Measurements from ENCODE around the gene EML2. TPM values are rescaled to one million over a fixed set of nuclear protein-coding genes. Genes with fewer than 3 reads are reported as not detected.

EML2 gene
- total RNA-seq, 3 donors from 2014 or later (not counting 1 experiment from before 2014, with no cell fraction given) = 112 to 136 (median 117) TPM

GRCh38 chr19:45657520-45658167, 18.4 kb upstream of the EML2 start:
- no peak for DNase-seq
- no peaks in the 10 kb centered on the region for H3K9me3 ChIP-seq (ENCODE audit: control insufficient read depth, insufficient read depth, low read length)
- no peaks in the 10 kb centered on the region for H3K27me3 ChIP-seq (ENCODE audit: control insufficient read depth, insufficient read depth, low read length)
- no peaks in the 10 kb centered on the region for H3K36me3 ChIP-seq (ENCODE audit: control insufficient read depth, insufficient read depth, low read length)
- TF ChIP-seq CTCF (IDR thresholded peaks at IDR 0.05) = no peak
- ATAC-seq = no peak
- H3K4me1 ChIP-seq (ENCODE audit: control insufficient read depth, insufficient read depth, low read length) = no peaks in the 10 kb centered on the region
- no peak overlapping the region for H3K27ac ChIP-seq (ENCODE audit: low read length)
- Mint-ChIP-seq H3K36me3 (no peaks in the 10 kb centered on the region), H3K27ac (no peak overlapping the region), H3K4me3 (no peak overlapping the region), H3K27me3 (ENCODE audit: low read depth in 2 of 2) (peaks cover 0 to 18% of the 10 kb centered on the region in 2 donors), H3K4me1 (no peaks in the 10 kb centered on the region), H3K9me3 (no peaks in the 10 kb centered on the region)
- 80% methylated on average over 13 of the region's 14 CpGs for WGBS (ENCODE audit: insufficient coverage)
- intact Hi-C loops (cut with micrococcal nuclease) = no loop called here
- no peak overlapping the region for H3K4me3 ChIP-seq (ENCODE audit: low read length)

- intact Hi-C loops (cut with micrococcal nuclease) = no loop called here
- H3K27me3 ChIP-seq (ENCODE audit: control insufficient read depth, insufficient read depth, low read length) = no peaks in the 10 kb centered on the region
- Mint-ChIP-seq H3K4me3 (no peak overlapping the region), H3K4me1 (no peaks in the 10 kb centered on the region), H3K27ac (no peak overlapping the region), H3K27me3 (ENCODE audit: low read depth in 2 of 2) (peaks cover 0 to 10% of the 10 kb centered on the region in 2 donors), H3K9me3 (no peaks in the 10 kb centered on the region), H3K36me3 (no peaks in the 10 kb centered on the region)
- H3K9me3 ChIP-seq (ENCODE audit: control insufficient read depth, insufficient read depth, low read length) = no peaks in the 10 kb centered on the region
- no peak for TF ChIP-seq CTCF (IDR thresholded peaks at IDR 0.05)
- H3K27ac ChIP-seq (ENCODE audit: low read length) = no peak overlapping the region
- ATAC-seq (no peak), DNase-seq (no peak)
- H3K4me3 ChIP-seq (ENCODE audit: low read length) = no peak overlapping the region
- 95% methylated on average over 3 of the region's 3 CpGs for WGBS (ENCODE audit: insufficient coverage)
- H3K4me1 ChIP-seq (ENCODE audit: control insufficient read depth, insufficient read depth, low read length) = no peaks in the 10 kb centered on the region
- H3K36me3 ChIP-seq (ENCODE audit: control insufficient read depth, insufficient read depth, low read length) = no peaks in the 10 kb centered on the region
Observed at GRCh38 chr19:45655073-45655472, 15.9 kb upstream of the EML2 start.

- WGBS (ENCODE audit: insufficient coverage) = 80% methylated on average over 5 of the region's 5 CpGs
- H3K36me3 Mint-ChIP-seq = no peaks in the 10 kb centered on the region
Observed at GRCh38 chr19:45653634-45654033, 14.4 kb upstream of the EML2 start.

More at GRCh38 chr19:45653634-45654033, 14.4 kb upstream of the EML2 start:
- H3K9me3 ChIP-seq (ENCODE audit: control insufficient read depth, insufficient read depth, low read length) = no peaks in the 10 kb centered on the region
- Mint-ChIP-seq H3K9me3 (no peaks in the 10 kb centered on the region), H3K27me3 (ENCODE audit: low read depth in 2 of 2) (peaks cover 0 to 1% of the 10 kb centered on the region in 2 donors), H3K27ac (no peak overlapping the region), H3K4me3 (no peak overlapping the region), H3K4me1 (no peaks in the 10 kb centered on the region)
- no peak for TF ChIP-seq CTCF (IDR thresholded peaks at IDR 0.05)
- no peaks in the 10 kb centered on the region for H3K27me3 ChIP-seq (ENCODE audit: control insufficient read depth, insufficient read depth, low read length)
- no peak overlapping the region for H3K4me3 ChIP-seq (ENCODE audit: low read length)
- intact Hi-C loops (cut with micrococcal nuclease) = no loop called here
- no peak for ATAC-seq
- DNase-seq = no peak
- H3K4me1 ChIP-seq (ENCODE audit: control insufficient read depth, insufficient read depth, low read length) = no peaks in the 10 kb centered on the region
- H3K27ac ChIP-seq (ENCODE audit: low read length) = no peak overlapping the region
- H3K36me3 ChIP-seq (ENCODE audit: control insufficient read depth, insufficient read depth, low read length) = no peaks in the 10 kb centered on the region

Measured in natural killer cell (primary cell).